ENCODE data around the gene RYR2. TPM values are rescaled to one million over a fixed set of nuclear protein-coding genes. Genes with fewer than 3 reads are reported as not detected.

RYR2 gene
- total and polyA plus RNA-seq, 4 donors: 0.43 to 11.6 (median 2.0) TPM

GRCh38 chr1:237318748-237319147 lies 276.8 kb downstream of the RYR2 start:
- Histone ChIP-seq H3K36me3 (ENCODE audit: control insufficient read depth in 4 of 4, insufficient read depth in 4 of 4, low read length in 4 of 4) (no peaks in the 10 kb centered on the region), H3K27me3 (ENCODE audit: control insufficient read depth in 3 of 3, insufficient read depth in 3 of 3, low read length in 2 of 3) (no peaks in the 10 kb centered on the region), H3K9me3 (ENCODE audit: control insufficient read depth in 4 of 4, insufficient read depth in 3 of 4, low read length in 3 of 4) (peaks cover 0 to 2% (median 0%) of the 10 kb centered on the region in 4 donors), H3K4me1 (ENCODE audit: control insufficient read depth in 5 of 5, insufficient read depth in 5 of 5, low read length in 5 of 5) (peaks cover 0 to 30% (median 0%) of the 10 kb centered on the region in 5 donors), H3K27ac (ENCODE audit: low read depth in 1 of 2, low read length in 1 of 2) (no peak overlapping the region), H3K4me3 (no peak overlapping the region), H3K9ac (ENCODE audit: insufficient read depth in 1 of 2, low read length in 2 of 2) (no peak overlapping the region)
- no peak for ATAC-seq (ENCODE audit: insufficient read depth, low FRiP score)
- no peak for TF ChIP-seq CTCF (IDR thresholded peaks at IDR 0.05; ENCODE audit: control extremely low read depth, extremely low read depth)
- 77 to 84% methylated on average over 3 of the region's 3 CpGs for WGBS, 2 donors
- no peak for DNase-seq

DNA sequence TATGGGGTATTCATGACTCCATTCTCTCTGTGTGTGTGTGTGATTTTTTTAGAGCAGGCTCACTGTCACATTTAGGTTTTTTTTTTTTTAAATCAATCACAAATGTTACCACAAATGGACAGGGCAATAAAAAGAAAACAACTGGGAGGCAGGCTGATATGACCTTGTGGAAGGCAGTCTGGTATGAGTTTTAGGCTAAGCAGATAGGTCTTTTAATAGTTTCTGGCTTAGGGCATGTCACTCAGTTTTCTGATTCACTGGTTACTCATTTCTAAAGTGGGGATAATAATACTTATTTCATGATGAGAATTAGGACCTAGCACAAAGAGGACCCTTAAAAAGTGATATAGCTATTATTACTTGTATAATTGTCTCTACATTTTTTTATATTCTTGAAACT lies 278.9 kb downstream of the RYR2 start:
- DNase-seq: no peak
- ATAC-seq (ENCODE audit: insufficient read depth, low FRiP score): no peak
- H3K27me3 ChIP-seq (ENCODE audit: control insufficient read depth in 3 of 3, insufficient read depth in 3 of 3, low read length in 2 of 3): no peaks in the 10 kb centered on the region
- no peaks in the 10 kb centered on the region for H3K36me3 ChIP-seq (ENCODE audit: control insufficient read depth in 4 of 4, insufficient read depth in 4 of 4, low read length in 4 of 4)
- peaks cover 0 to 2% (median 0%) of the 10 kb centered on the region in 4 donors for H3K9me3 ChIP-seq (ENCODE audit: control insufficient read depth in 4 of 4, insufficient read depth in 3 of 4, low read length in 3 of 4)
- TF ChIP-seq CTCF (IDR thresholded peaks at IDR 0.05; ENCODE audit: control extremely low read depth, extremely low read depth): no peak
- peak overlapping the region in 1 of 2 donors; percentile 79 for H3K27ac ChIP-seq (ENCODE audit: low read depth in 1 of 2, low read length in 1 of 2)
- H3K4me1 ChIP-seq (ENCODE audit: control insufficient read depth in 5 of 5, insufficient read depth in 5 of 5, low read length in 5 of 5): peaks cover 0 to 35% (median 0%) of the 10 kb centered on the region in 5 donors
- no peak overlapping the region for H3K4me3 ChIP-seq
- no peak overlapping the region for H3K9ac ChIP-seq (ENCODE audit: insufficient read depth in 1 of 2, low read length in 2 of 2)

DNA sequence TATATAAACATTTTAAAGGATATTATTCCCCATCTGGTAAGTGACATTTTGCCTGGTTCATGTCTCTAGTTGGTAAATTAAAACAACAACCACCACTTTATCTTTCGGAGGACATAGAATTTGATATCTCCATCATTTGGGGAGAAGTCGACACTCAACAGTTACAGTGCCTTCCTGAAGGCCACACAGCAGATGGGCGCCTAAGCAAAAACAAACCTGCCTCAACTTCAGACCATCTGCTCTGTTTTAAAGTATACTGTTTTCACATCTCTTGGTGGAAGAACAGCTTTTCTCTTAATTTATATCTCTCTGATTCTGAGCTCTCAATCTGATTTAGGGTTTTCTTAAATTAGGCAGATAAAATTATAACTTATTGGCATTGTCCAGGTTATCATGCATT lies 282.2 kb downstream of the RYR2 start:
- peaks cover 0 to 2% (median 0%) of the 10 kb centered on the region in 4 donors for H3K9me3 ChIP-seq (ENCODE audit: control insufficient read depth in 4 of 4, insufficient read depth in 3 of 4, low read length in 3 of 4)
- no peaks in the 10 kb centered on the region for H3K36me3 ChIP-seq (ENCODE audit: control insufficient read depth in 4 of 4, insufficient read depth in 4 of 4, low read length in 4 of 4)
- H3K4me3 ChIP-seq: no peak overlapping the region
- 84 to 87% methylated on average over 3 of the region's 3 CpGs for WGBS, 2 donors
- no peak for TF ChIP-seq CTCF (IDR thresholded peaks at IDR 0.05; ENCODE audit: control extremely low read depth, extremely low read depth)
- H3K9ac ChIP-seq (ENCODE audit: insufficient read depth in 1 of 2, low read length in 2 of 2): no peak overlapping the region
- DNase-seq (no peak), ATAC-seq (ENCODE audit: insufficient read depth, low FRiP score) (no peak)
- no peaks in the 10 kb centered on the region for H3K27me3 ChIP-seq (ENCODE audit: control insufficient read depth in 3 of 3, insufficient read depth in 3 of 3, low read length in 2 of 3)
- peaks cover 0 to 33% (median 0%) of the 10 kb centered on the region in 5 donors for H3K4me1 ChIP-seq (ENCODE audit: control insufficient read depth in 5 of 5, insufficient read depth in 5 of 5, low read length in 5 of 5)
- H3K27ac ChIP-seq (ENCODE audit: low read depth in 1 of 2, low read length in 1 of 2): no peak overlapping the region

DNA sequence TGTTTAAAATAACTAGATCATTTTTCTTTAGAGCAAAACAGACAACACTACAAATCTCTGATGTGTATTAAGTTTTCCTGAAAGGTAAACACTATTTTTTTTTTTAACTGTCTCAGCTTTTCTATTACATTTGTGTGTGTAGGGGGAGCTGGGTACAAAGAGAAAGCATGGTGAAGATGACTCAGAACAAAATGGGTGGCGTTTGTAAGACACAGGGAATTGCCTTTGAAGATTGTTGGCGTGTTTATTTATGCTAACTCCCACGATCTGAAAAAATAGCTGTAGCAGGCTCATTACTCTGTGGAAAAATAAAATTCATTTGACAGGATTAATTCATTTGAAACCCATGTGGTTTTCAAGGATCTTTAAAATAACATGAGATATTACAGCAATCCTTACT lies 285.1 kb downstream of the RYR2 start:
- WGBS, 2 donors: 61 to 77% methylated on average over 3 of the region's 3 CpGs
- Histone ChIP-seq H3K27ac (ENCODE audit: low read depth in 1 of 2, low read length in 1 of 2) (no peak overlapping the region), H3K9ac (ENCODE audit: insufficient read depth in 1 of 2, low read length in 2 of 2) (no peak overlapping the region), H3K27me3 (ENCODE audit: control insufficient read depth in 3 of 3, insufficient read depth in 3 of 3, low read length in 2 of 3) (no peaks in the 10 kb centered on the region), H3K4me1 (ENCODE audit: control insufficient read depth in 5 of 5, insufficient read depth in 5 of 5, low read length in 5 of 5) (peaks cover 0 to 18% (median 0%) of the 10 kb centered on the region in 5 donors), H3K9me3 (ENCODE audit: control insufficient read depth in 4 of 4, insufficient read depth in 3 of 4, low read length in 3 of 4) (no peaks in the 10 kb centered on the region), H3K36me3 (ENCODE audit: control insufficient read depth in 4 of 4, insufficient read depth in 4 of 4, low read length in 4 of 4) (no peaks in the 10 kb centered on the region), H3K4me3 (no peak overlapping the region)
- DNase-seq (no peak), ATAC-seq (ENCODE audit: insufficient read depth, low FRiP score) (no peak)
- TF ChIP-seq CTCF (IDR thresholded peaks at IDR 0.05; ENCODE audit: control extremely low read depth, extremely low read depth): no peak
